T-helper 1 cell (primary cell): Measurements from ENCODE around the gene PDZRN4.
"Not testable (repeated sequence)": the region's sequence is repeated elsewhere in the genome, so short reads cannot be mapped to it uniquely, and the experiment has no call there.

Experiments
- DNase-seq, 5 donors: peaks; one replicate each; pipeline ENCODE4 v3.0.0-alpha.2; 2012 to 2020
- total RNA-seq, 4 donors: gene quantifications; one replicate each; lab custom pipeline; 2026; lab: John Stamatoyannopoulos, UW

PDZRN4 gene
- 0 reads per million in 4 donors for total RNA-seq

- DNase-seq, result no peak
These were observed at the start of gene PDZRN4 for GRCh38 chr12:41188058-41188840. Gene PDZRN4, plus strand, starts transcription at chr12:41188320.

GRCh38 chr12:41140117-41140516, 48.0 kb upstream of the PDZRN4 start:
- DNase-seq, result peak in 1 of 5 donors; percentile 17

- DNase-seq, result no peak
These were observed 47.0 kb upstream of the PDZRN4 start for GRCh38 chr12:41141104-41141503.

GRCh38 chr12:41142376-41142775, 45.7 kb upstream of the PDZRN4 start:
- DNase-seq, result no peak

- no peak for DNase-seq
These were observed 36.3 kb upstream of the PDZRN4 start for GRCh38 chr12:41151793-41152192.

GRCh38 chr12:41162461-41162860, 25.7 kb upstream of the PDZRN4 start:
- no peak for DNase-seq

- no peak for DNase-seq
These were observed 20.4 kb upstream of the PDZRN4 start for GRCh38 chr12:41167701-41168100.

GRCh38 chr12:41174602-41175001, 13.5 kb upstream of the PDZRN4 start:
- no peak for DNase-seq

- DNase-seq, result not testable (repeated sequence)
These were observed 8.6 kb upstream of the PDZRN4 start for GRCh38 chr12:41179507-41179906.

GRCh38 chr12:41184864-41185263, 3.3 kb upstream of the PDZRN4 start:
- no peak for DNase-seq

- no peak for DNase-seq
These were observed 2.1 kb upstream of the PDZRN4 start for GRCh38 chr12:41186026-41186425.

GRCh38 chr12:41188841-41189394, 798 bp downstream of the PDZRN4 start:
- DNase-seq, result no peak

- DNase-seq, result no peak
These were observed 1.5 kb downstream of the PDZRN4 start for GRCh38 chr12:41189395-41190251.

GRCh38 chr12:41190338-41190737, 2.2 kb downstream of the PDZRN4 start:
- no peak for DNase-seq

GRCh38 chr12:41191549-41191948, 3.4 kb downstream of the PDZRN4 start:
- DNase-seq, result not testable (repeated sequence)

GRCh38 chr12:41193311-41193710, 5.2 kb downstream of the PDZRN4 start:
- no peak for DNase-seq

GRCh38 chr12:41202051-41202450, 13.9 kb downstream of the PDZRN4 start:
- DNase-seq, result no peak

- no peak for DNase-seq
These were observed 17.1 kb downstream of the PDZRN4 start for GRCh38 chr12:41205070-41205709.

- DNase-seq, result no peak
These were observed 18.2 kb downstream of the PDZRN4 start for GRCh38 chr12:41206298-41206697.

- no peak for DNase-seq
These were observed 23.3 kb downstream of the PDZRN4 start for GRCh38 chr12:41211448-41211847.

GRCh38 chr12:41212625-41213024, 24.5 kb downstream of the PDZRN4 start:
- DNase-seq, result no peak

- DNase-seq, result no peak
These were observed 25.0 kb downstream of the PDZRN4 start for GRCh38 chr12:41213107-41213506.

- DNase-seq, result no peak
These were observed 25.5 kb downstream of the PDZRN4 start for GRCh38 chr12:41213648-41214047.
